Adipocyte (in vitro differentiated cells): Measurements from ENCODE around the gene CEACAM19.

Source experiments
- DNase-seq: peaks from one replicate; pipeline ENCODE4 v3.0.0-alpha.2; 2015; ENCODE audit warnings: low read depth
- H3K27me3 ChIP-seq: replicated peaks from 2 replicates; pipeline ENCODE4 v1.7.0; 2013; ENCODE audit warnings: mild to moderate bottlenecking, low read length, moderate library complexity; ENCODE audit not compliant: control insufficient read depth, insufficient read depth
- H3K36me3 ChIP-seq: 2 replicates; pipeline ENCODE4 v1.7.0; 2013; ENCODE audit warnings: low read length, mild to moderate bottlenecking, moderate library complexity; ENCODE audit not compliant: control insufficient read depth, insufficient read depth, severe bottlenecking
- H3K4me1 ChIP-seq: 2 replicates; pipeline ENCODE4 v1.7.0; 2013; ENCODE audit warnings: mild to moderate bottlenecking, low read length, moderate library complexity; ENCODE audit not compliant: control insufficient read depth, insufficient read depth
- H3K4me3 ChIP-seq: 2 replicates; pipeline ENCODE4 v1.7.0; 2013; ENCODE audit warnings: mild to moderate bottlenecking, low read length, moderate library complexity
- H3K9ac ChIP-seq: 2 replicates; pipeline ENCODE4 v1.7.0; 2013; ENCODE audit warnings: mild to moderate bottlenecking, low read length, moderate library complexity
- H3K9me3 ChIP-seq: 2 replicates; pipeline ENCODE4 v1.7.0; 2013; ENCODE audit warnings: mild to moderate bottlenecking, low read length, moderate library complexity; ENCODE audit not compliant: control insufficient read depth

Gene CEACAM19

DNA sequence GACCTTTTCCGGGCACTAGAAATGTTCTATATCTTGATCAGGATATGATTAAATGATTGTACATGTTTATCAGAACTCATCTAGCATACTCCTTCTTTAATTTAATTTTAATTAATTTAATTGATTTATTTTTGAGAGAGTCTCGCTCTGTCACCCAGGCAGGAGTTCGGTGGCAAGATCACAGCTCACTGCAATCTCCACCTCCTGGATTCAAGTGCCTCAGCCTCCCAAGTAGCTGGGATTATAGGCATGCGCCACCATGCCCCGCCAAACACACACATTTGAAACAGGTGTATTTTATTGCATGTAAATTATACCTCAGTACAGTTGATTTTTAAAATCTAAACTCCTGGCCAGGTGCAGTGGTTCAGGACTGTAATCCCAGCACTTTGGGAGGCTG lies 59.8 kb downstream of the CEACAM19 start:
- Histone ChIP-seq H3K9me3 (no peaks in the 10 kb centered on the region), H3K4me3 (no peak overlapping the region), H3K36me3 (no peaks in the 10 kb centered on the region), H3K4me1 (peaks cover 3% of the 10 kb centered on the region), H3K9ac (no peak overlapping the region), H3K27me3 (no peaks in the 10 kb centered on the region)
- DNase-seq, result no peak

DNA sequence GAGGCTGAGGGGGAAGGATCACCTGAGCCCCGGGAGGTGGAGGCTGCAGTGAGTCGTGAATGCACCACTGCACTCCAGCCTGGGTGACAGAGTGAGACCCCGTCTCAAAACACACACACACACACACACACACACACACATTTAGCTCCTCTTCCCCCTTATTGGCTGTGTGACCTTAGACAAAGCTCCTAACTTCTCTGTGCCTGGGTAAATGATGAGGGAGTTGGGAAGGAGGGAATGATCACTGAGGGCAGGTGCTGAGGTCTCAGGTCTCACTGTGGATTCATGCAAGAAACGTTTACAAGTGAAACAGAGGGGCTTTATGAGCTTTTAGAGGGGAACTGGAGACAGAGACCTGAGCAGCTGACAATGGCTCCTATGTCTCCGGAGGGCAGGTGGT lies 60.3 kb downstream of the CEACAM19 start:
- no peak for DNase-seq
- Histone ChIP-seq H3K9me3 (no peaks in the 10 kb centered on the region), H3K27me3 (no peaks in the 10 kb centered on the region), H3K36me3 (no peaks in the 10 kb centered on the region), H3K4me1 (peaks cover 6% of the 10 kb centered on the region), H3K4me3 (no peak overlapping the region), H3K9ac (no peak overlapping the region)

GRCh38 chr19:44732235-44733014 lies 61.1 kb downstream of the CEACAM19 start:
- Histone ChIP-seq H3K36me3 (no peaks in the 10 kb centered on the region), H3K9me3 (no peaks in the 10 kb centered on the region), H3K4me1 (peaks cover 14% of the 10 kb centered on the region), H3K9ac (no peak overlapping the region), H3K4me3 (no peak overlapping the region), H3K27me3 (no peaks in the 10 kb centered on the region)
- DNase-seq, result no peak
